ENCODE measurements around the gene DYNC2I2.
"Not testable (repeated sequence)": the region's sequence is repeated elsewhere in the genome, so short reads cannot be mapped to it uniquely, and the experiment has no call there.

The DYNC2I2 gene

GRCh38 chr9:128685636-128686489 is 29.2 kb upstream of the DYNC2I2 start:
- DNase-seq, result no peak

- DNase-seq, result peak in 2 of 3 experiments; percentile 77 to 78
Measured at GRCh38 chr9:128684325-128685199, 27.9 kb upstream of the DYNC2I2 start.

- DNase-seq, result peak in 1 of 3 experiments; percentile 56
Measured at GRCh38 chr9:128684065-128684324, 27.3 kb upstream of the DYNC2I2 start.

GRCh38 chr9:128683340-128684064 is 26.9 kb upstream of the DYNC2I2 start:
- peak in 2 of 3 experiments; percentile 31 to 64 for DNase-seq

- DNase-seq, result no peak
Measured at GRCh38 chr9:128677794-128678193, 21.1 kb upstream of the DYNC2I2 start.

- no peak for DNase-seq
Measured at GRCh38 chr9:128675382-128675781, 18.7 kb upstream of the DYNC2I2 start.

- no peak for DNase-seq
Measured at GRCh38 chr9:128669786-128670185, 13.1 kb upstream of the DYNC2I2 start.

GRCh38 chr9:128666481-128666941 is 9.9 kb upstream of the DYNC2I2 start:
- not testable (repeated sequence) for DNase-seq

- no peak for DNase-seq
Measured at GRCh38 chr9:128657796-128658195, 1.1 kb upstream of the DYNC2I2 start.

- no peak for DNase-seq
Measured at GRCh38 chr9:128657344-128657704, 677 bp upstream of the DYNC2I2 start.

- DNase-seq, result no peak
Measured at GRCh38 chr9:128654481-128654880, 2.2 kb downstream of the DYNC2I2 start.

- DNase-seq, result no peak
Measured at GRCh38 chr9:128653908-128654307, 2.7 kb downstream of the DYNC2I2 start.

GRCh38 chr9:128651798-128652197 is 4.8 kb downstream of the DYNC2I2 start:
- no peak for DNase-seq

- not testable (repeated sequence) for DNase-seq
Measured at GRCh38 chr9:128648206-128648605, 8.4 kb downstream of the DYNC2I2 start.

GRCh38 chr9:128643519-128644300 is 12.9 kb downstream of the DYNC2I2 start:
- DNase-seq, result no peak

- DNase-seq, result no peak
Measured at GRCh38 chr9:128642675-128643245, 13.9 kb downstream of the DYNC2I2 start.

GRCh38 chr9:128640603-128641002 is 16.0 kb downstream of the DYNC2I2 start:
- DNase-seq, result no peak

GRCh38 chr9:128638580-128638979 is 18.1 kb downstream of the DYNC2I2 start:
- DNase-seq, result no peak

- no peak for DNase-seq
Measured at GRCh38 chr9:128637656-128638055, 19.0 kb downstream of the DYNC2I2 start.

- no peak for DNase-seq
Measured at GRCh38 chr9:128636556-128637530, 19.8 kb downstream of the DYNC2I2 start.

GRCh38 chr9:128636024-128636390 is 20.6 kb downstream of the DYNC2I2 start:
- DNase-seq, result peak in 2 of 3 experiments; percentile 75 to 81

Data from NCI-H1417 (cell line).